Subcutaneous abdominal adipose tissue (tissue), 5 donors: ENCODE results near the gene KCTD12.
A peak's percentile ranks its signal among the peaks of the same experiment; 100 is the strongest.
"Not testable (repeated sequence)": the region's sequence is repeated elsewhere in the genome, so short reads cannot be mapped to it uniquely, and the experiment has no call there.

Experiments used
- H3K27ac ChIP-seq: one replicate; pipeline ENCODE4 v1.7.0; 2013; ENCODE audit warnings: low read depth, mild to moderate bottlenecking, inconsistent platforms, low read length, moderate library complexity
- H3K27me3 ChIP-seq, 5 donors: one replicate each; pipeline ENCODE4 v1.7.0; 2013; ENCODE audit warnings: low read length in 5 of 5, inconsistent platforms in 1 of 5; ENCODE audit not compliant: control insufficient read depth in 5 of 5, insufficient read depth in 4 of 5
- H3K36me3 ChIP-seq, 5 donors: one replicate each; pipeline ENCODE4 v1.7.0; 2013; ENCODE audit warnings: low read length in 5 of 5; ENCODE audit not compliant: control insufficient read depth in 5 of 5, insufficient read depth in 5 of 5
- H3K4me1 ChIP-seq, 5 donors: one replicate each; pipeline ENCODE4 v1.7.0; 2013; ENCODE audit warnings: low read length in 5 of 5, mild to moderate bottlenecking in 3 of 5, moderate library complexity in 1 of 5; ENCODE audit not compliant: control insufficient read depth in 5 of 5, insufficient read depth in 5 of 5
- H3K4me3 ChIP-seq, 5 donors: one replicate each; pipeline ENCODE4 v1.7.0; 2013; ENCODE audit warnings: low read length in 5 of 5, low read depth in 1 of 5
- H3K9ac ChIP-seq, 5 donors: one replicate each; pipeline ENCODE4 v1.7.0; 2013; ENCODE audit warnings: low read length in 5 of 5, mild to moderate bottlenecking in 4 of 5, moderate library complexity in 3 of 5
- H3K9me3 ChIP-seq, 5 donors: one replicate each; pipeline ENCODE4 v1.7.0; 2013; ENCODE audit warnings: low read length in 5 of 5; ENCODE audit not compliant: control insufficient read depth in 5 of 5
- donor health status: healthy.
- donor health status: healthy.
- donor health status: healthy.
- donor health status: healthy.
- donor health status: healthy.

KCTD12 gene

DNA sequence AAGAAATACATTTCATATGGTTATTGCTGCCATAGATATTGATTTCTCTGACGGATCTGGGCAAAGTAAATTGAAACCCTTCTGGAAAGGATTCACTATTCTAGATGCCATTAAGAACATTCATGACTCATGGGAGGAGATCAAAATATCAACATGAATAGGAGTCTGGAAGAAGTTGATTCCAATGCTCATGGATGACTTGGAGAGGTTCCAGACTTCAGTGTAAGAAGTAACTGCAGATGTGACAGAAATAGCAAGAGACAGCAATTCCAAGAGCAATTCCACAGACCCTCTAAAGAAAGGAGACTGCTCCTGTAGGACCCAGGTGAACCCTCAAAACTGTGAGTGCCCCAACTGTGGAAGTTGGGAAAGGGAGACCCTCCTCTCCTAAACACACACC lies 30.9 kb upstream of the KCTD12 start:
- Histone ChIP-seq H3K27me3 (no peaks in the 10 kb centered on the region), H3K27ac (peak overlapping the region; percentile 37), H3K36me3 (no peaks in the 10 kb centered on the region), H3K4me3 (peak overlapping the region in 1 of 5 donors; percentile 7), H3K9ac (peak overlapping the region in 1 of 5 donors; percentile 25), H3K4me1 (peaks cover 3 to 10% (median 6%) of the 10 kb centered on the region in 5 donors), H3K9me3 (no peaks in the 10 kb centered on the region)

DNA sequence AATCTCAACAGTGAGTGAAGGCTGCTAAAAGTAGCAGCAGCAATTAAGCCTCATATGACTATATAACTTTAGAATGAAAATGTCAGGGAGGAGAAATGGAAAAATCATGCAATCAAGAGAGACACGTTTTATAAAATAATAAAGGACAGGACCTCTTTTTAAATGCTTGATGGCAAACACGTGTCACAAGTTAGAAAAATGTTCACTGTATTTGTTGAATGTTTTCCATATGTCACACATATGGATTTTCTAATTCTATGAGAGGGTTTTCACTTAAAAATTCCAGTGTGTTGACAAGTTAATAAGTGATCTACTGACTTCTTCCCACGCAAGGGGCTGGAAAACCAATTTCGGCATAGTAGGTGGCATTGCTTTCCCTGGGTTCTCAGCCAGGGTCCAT lies 27.7 kb upstream of the KCTD12 start:
- Histone ChIP-seq H3K27me3 (no peaks in the 10 kb centered on the region), H3K27ac (no peak overlapping the region), H3K9ac (no peak overlapping the region), H3K36me3 (no peaks in the 10 kb centered on the region), H3K4me1 (peaks cover 3 to 10% (median 6%) of the 10 kb centered on the region in 5 donors), H3K4me3 (no peak overlapping the region), H3K9me3 (no peaks in the 10 kb centered on the region)

DNA sequence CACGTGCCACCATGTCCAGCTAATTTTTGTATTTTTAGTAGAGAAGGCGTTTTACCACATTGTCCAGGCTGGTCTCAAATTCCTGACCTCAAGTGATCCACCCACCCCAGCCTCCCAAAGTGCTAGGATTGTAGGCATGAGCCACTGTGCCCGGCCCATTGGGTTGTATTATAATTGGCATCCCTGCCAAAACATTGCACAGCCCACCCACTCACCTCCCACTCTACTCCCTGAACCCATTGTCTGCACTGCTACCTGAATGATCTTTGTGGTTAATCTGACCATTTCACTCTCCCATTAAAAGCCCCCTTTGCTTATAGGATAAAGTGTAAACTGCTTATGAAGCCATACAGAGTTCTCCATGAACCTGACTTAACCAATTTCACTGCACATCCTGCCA lies 26.3 kb upstream of the KCTD12 start:
- Histone ChIP-seq H3K27ac (no peak overlapping the region), H3K36me3 (no peaks in the 10 kb centered on the region), H3K4me1 (peaks cover under 1 to 5% (median 3%) of the 10 kb centered on the region in 5 donors), H3K27me3 (no peaks in the 10 kb centered on the region), H3K9me3 (no peaks in the 10 kb centered on the region), H3K4me3 (no peak overlapping the region), H3K9ac (no peak overlapping the region)

DNA sequence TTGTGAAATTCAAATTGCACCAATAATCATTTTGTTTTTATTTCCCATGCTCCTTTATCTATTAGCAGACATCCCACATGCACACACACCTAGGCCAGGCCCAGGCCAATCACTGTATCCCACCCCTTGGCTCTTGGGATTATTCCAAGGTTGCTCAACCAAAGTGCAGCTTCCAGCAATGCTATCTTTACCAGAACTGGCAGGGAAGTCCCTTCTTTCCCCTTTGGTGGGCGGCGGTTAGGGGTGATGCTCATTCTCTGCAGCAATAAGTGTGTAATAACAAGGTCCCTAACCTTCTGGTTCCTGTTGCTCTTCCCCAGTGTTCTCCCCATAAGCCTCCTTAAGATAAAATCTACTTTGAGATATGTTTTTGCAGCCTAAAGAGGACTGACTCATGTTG lies 18.3 kb upstream of the KCTD12 start:
- Histone ChIP-seq H3K4me3 (no peak overlapping the region), H3K27me3 (no peaks in the 10 kb centered on the region), H3K27ac (no peak overlapping the region), H3K4me1 (peaks cover 0 to 4% (median 0%) of the 10 kb centered on the region in 5 donors), H3K9me3 (peaks cover 0 to under 1% (median 0%) of the 10 kb centered on the region in 5 donors), H3K36me3 (no peaks in the 10 kb centered on the region), H3K9ac (no peak overlapping the region)

DNA sequence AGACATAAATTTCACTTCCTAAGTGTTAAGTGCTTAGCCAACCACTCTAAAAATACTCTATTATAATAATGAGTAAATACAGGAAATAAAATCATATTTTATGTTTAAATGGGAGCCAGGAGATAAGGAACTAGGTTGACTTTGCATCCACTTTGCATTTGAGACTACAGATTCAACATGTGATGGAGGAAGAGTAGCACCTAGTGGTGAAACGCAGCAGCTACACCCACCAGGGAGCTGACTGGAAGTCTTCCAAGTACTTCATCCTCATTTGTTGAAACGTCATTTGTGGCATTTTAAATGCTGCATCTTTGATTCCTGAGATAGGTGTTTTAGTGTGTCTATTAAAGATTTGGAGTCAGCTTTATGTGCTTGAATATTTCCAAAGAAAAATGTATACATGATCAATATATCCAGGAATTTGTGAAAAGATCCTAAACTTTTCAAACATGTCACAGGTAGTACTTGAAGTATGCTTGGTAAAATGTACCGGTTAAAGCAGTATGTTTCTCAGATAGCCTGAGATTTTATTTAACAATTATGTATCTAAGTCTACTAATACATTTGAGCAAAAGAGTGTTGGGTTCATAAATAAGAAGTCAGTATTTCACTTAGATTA lies 17.4 kb upstream of the KCTD12 start:
- H3K9me3 ChIP-seq: peaks cover 0 to 5% (median 0%) of the 10 kb centered on the region in 5 donors
- H3K27me3 ChIP-seq: no peaks in the 10 kb centered on the region
- H3K27ac ChIP-seq: no peak overlapping the region
- H3K4me1 ChIP-seq: peaks cover 0 to 4% (median 0%) of the 10 kb centered on the region in 5 donors
- H3K36me3 ChIP-seq: no peaks in the 10 kb centered on the region
- H3K4me3 ChIP-seq: no peak overlapping the region
- H3K9ac ChIP-seq: no peak overlapping the region

DNA sequence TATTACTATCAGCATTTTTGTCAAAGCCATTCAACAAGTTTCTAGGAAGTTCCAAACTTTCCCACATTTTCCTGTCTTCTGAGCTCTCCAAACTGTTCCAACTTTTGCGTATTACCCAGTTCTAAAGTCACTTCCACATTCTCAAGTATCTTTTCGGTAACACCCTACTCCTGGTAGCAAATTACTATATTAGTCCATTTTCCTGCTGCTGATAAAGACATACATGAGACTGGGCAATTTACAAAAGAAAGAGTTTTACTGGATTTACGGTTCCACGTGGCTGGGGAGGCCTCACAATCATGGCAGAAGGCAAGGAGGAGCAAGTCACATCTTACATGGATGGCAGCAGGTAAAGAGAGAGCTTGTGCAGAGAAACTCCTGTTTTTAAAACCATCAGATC lies 12.9 kb upstream of the KCTD12 start:
- H3K9me3 ChIP-seq, H3K36me3 ChIP-seq, H3K4me1 ChIP-seq, H3K27ac ChIP-seq, H3K4me3 ChIP-seq, H3K27me3 ChIP-seq, H3K9ac ChIP-seq: not testable (repeated sequence)

DNA sequence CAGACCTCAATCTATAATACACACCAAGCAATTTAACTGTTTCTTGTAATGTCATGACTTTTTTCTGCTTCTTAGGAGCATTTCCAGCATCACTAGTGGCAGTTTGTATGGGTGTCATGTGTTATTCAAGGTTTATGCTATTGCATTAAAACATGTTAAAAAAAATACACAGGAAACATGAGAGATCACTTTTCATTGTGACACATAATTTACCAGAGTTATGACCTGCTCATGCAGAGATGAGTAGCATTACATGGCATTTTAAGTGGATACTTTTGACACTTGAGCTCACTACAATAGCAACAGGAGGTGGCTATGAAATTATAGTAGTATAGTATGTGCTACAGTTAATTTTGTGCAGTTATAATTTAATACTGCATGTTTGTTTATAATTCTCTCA lies 11.0 kb upstream of the KCTD12 start:
- not testable (repeated sequence) for H3K27ac ChIP-seq

DNA sequence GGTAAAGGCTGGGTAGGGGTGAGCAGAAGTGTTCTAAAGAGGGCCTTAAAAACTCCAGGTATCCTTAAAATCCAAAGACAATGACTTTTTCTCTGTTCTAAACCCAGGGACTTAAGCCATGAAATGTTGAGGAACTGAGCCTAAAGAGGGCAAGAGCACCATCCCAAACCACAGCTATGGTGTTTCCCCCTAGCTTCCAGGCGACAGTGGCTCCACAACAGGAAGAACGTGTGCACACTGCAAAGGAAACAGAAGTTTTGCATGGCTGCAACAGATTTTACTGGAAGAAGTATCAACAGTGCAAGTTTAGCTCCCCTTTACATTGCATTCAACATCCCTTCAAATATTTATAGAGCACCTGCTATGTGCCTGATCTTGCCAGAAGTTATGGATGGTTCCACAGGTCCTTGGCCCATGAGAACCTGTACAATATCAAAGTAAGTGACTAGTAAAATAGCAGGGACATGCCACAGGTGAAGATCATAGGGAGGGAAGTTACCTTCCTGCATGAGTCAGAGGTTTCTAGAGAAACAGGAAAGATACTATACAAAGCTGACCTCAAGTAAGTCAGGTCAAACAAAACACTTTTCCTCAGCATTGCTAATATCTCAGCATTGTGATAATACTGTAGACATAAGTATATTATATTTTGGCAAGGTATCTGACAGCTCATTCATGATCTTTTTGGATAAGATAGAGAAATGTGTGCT lies 8.4 kb upstream of the KCTD12 start:
- H3K27me3 ChIP-seq: no peaks in the 10 kb centered on the region
- H3K27ac ChIP-seq: no peak overlapping the region
- no peaks in the 10 kb centered on the region for H3K36me3 ChIP-seq
- peaks cover 0 to 5% (median 2%) of the 10 kb centered on the region in 5 donors for H3K9me3 ChIP-seq
- H3K9ac ChIP-seq: no peak overlapping the region
- H3K4me1 ChIP-seq: peaks cover 0 to 7% (median 0%) of the 10 kb centered on the region in 5 donors
- no peak overlapping the region for H3K4me3 ChIP-seq

More for the DNA sequence above, 11.0 kb upstream of the KCTD12 start:
- not testable (repeated sequence) for H3K27me3 ChIP-seq, H3K9me3 ChIP-seq, H3K9ac ChIP-seq, H3K4me3 ChIP-seq, H3K4me1 ChIP-seq, H3K36me3 ChIP-seq

DNA sequence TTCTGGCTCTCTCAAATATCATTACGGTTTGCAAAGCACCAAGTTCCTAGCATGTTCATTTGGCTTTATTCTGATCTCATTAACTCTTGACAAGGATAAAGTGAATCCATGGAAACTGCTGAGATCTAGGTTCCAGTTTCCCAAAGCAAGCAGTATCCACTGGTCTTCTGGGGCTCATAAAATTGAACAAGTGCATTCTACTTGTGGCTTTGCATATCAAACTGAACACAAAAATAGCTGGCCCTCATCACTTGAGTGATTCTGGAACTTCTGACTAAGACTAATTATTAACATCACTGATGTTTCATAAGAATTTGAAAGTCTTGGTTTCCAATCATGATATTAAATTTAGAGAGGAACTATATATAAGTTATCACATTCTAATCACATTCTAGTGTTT lies 6.3 kb upstream of the KCTD12 start:
- Histone ChIP-seq H3K27ac (no peak overlapping the region), H3K36me3 (no peaks in the 10 kb centered on the region), H3K4me1 (peaks cover 0 to 10% (median 3%) of the 10 kb centered on the region in 5 donors), H3K4me3 (no peak overlapping the region), H3K9me3 (no peaks in the 10 kb centered on the region), H3K27me3 (no peaks in the 10 kb centered on the region), H3K9ac (no peak overlapping the region)

DNA sequence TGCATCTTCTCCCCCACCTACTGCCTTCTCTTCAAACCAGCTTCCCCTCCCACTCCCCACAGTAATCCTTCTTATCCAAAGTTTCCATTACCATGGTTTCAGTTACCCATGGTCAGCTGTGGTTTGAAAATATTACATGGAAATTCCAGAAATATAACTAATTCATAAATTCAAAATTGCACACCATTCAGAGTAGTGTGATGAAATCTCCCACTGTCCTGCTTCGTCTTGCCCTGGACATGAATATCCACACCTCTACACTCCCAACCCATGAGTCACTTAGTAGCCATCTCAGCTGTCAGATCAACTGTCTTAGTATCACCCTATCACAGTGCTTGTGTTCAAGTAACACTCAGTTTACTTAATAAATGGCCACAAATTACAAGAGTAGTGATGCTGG lies 3.8 kb upstream of the KCTD12 start:
- Histone ChIP-seq H3K9me3 (no peaks in the 10 kb centered on the region), H3K27ac (no peak overlapping the region), H3K36me3 (no peaks in the 10 kb centered on the region), H3K27me3 (no peaks in the 10 kb centered on the region), H3K9ac (no peak overlapping the region), H3K4me3 (no peak overlapping the region), H3K4me1 (peaks cover 1 to 28% (median 16%) of the 10 kb centered on the region in 5 donors)
